Lung (tissue), 16 donors: Measurements from ENCODE around the gene PCMT1. TPM values are rescaled to one million over a fixed set of nuclear protein-coding genes. Genes with fewer than 3 reads are reported as not detected.

ENCODE experiments used
- ATAC-seq: fragments of 200-7000 bp; cut with Tn5 transposase; one replicate; pipeline ENCODE4 v1.9.1; 2020; ENCODE audit warnings: moderate number of reproducible peaks; ENCODE audit not compliant: insufficient read depth, low FRiP score
- DNase-seq, 3 donors: peaks; one replicate each; pipeline ENCODE4 v3.0.0-alpha.2; 2013 to 2017
- H3K27ac ChIP-seq, 2 donors: one replicate each; pipeline ENCODE4 v1.5.1; 2013; ENCODE audit warnings: mild to moderate bottlenecking in 2 of 2, moderate library complexity in 2 of 2, control low read depth in 1 of 2, inconsistent platforms in 1 of 2, low read depth in 1 of 2, low read length in 1 of 2
- H3K27me3 ChIP-seq, 3 donors: one replicate each; pipeline ENCODE4 v1.5.1; 2013; ENCODE audit warnings: low read length in 2 of 3; ENCODE audit not compliant: control insufficient read depth in 3 of 3, insufficient read depth in 3 of 3
- H3K36me3 ChIP-seq, 4 donors: one replicate each; pipeline ENCODE4 v1.5.1; 2013; ENCODE audit warnings: low read length in 4 of 4, mild to moderate bottlenecking in 1 of 4, moderate library complexity in 1 of 4; ENCODE audit not compliant: control insufficient read depth in 4 of 4, insufficient read depth in 4 of 4
- H3K4me1 ChIP-seq, 5 donors: one replicate each; pipeline ENCODE4 v1.5.1; 2013; ENCODE audit warnings: low read length in 5 of 5, mild to moderate bottlenecking in 2 of 5, moderate library complexity in 1 of 5; ENCODE audit not compliant: control insufficient read depth in 5 of 5, insufficient read depth in 5 of 5
- H3K4me3 ChIP-seq: one replicate; pipeline ENCODE4 v1.5.1; 2013; ENCODE audit warnings: mild to moderate bottlenecking, control low read depth, moderate library complexity
- H3K9ac ChIP-seq, 2 donors: one replicate each; pipeline ENCODE4 v1.5.1; 2013; ENCODE audit warnings: low read length in 2 of 2, control low read depth in 1 of 2; ENCODE audit not compliant: insufficient read depth in 1 of 2
- H3K9me3 ChIP-seq, 4 donors: one replicate each; pipeline ENCODE4 v1.5.1; 2013; ENCODE audit warnings: low read length in 3 of 4, mild to moderate bottlenecking in 1 of 4, moderate library complexity in 1 of 4; ENCODE audit not compliant: control insufficient read depth in 4 of 4, insufficient read depth in 3 of 4
- CTCF ChIP-seq: IDR thresholded peaks from 2 replicates; pipeline ENCODE4 v1.5.1; 2012; ENCODE audit warnings: mild to moderate bottlenecking; ENCODE audit errors: control extremely low read depth, extremely low read depth
- WGBS, 2 donors: extraction: QIAGEN DNeasy Blood & Tissue Kit; methylation state at CpG; one replicate each; pipeline ENCODE4 v1.1.7; 2013; 5-methylcytosine and 5-hydroxymethylcytosine counted together
- long read RNA-seq, 5 donors: transcript quantifications; one replicate each; lab custom pipeline, GENCODE V29; 2026
- polyA plus RNA-seq, 2 donors: library from polyadenylated mRNA; stranded (reverse); fragments of 200-250 nt; gene quantifications; one replicate each; pipeline ENCODE4 v1.2.1, GENCODE V29; 2013
- total RNA-seq, 2 donors: library from RNA; depleted of rRNA in 1 of 2; stranded (reverse); fragments of >200 nt in 1 of 2; gene quantifications; one replicate each; pipeline ENCODE4 v1.2.1, GENCODE V29; 2014 to 2021
- donor health status: control.
- donor health status: control.
- donor health status: Bipolar disorder and iron deficiency.
- donor health status: healthy.
- donor health status: DM: yes; HTN: yes; CAD: no.

The PCMT1 gene
- 10 to 100 TPM; 56.8 to 65.5 TPM for total RNA-seq
- 10 to 100 TPM; 32.6 to 91.2 TPM for polyA plus RNA-seq
- long read RNA-seq, donor 1, transcript PCMT1-205 (8 exons, 1,984 nt) = minor isoform, 20 of 73 reads
- long read RNA-seq, donor 1, transcript PCMT1-203 (8 exons, 1,938 nt) = major isoform, 34 of 73 reads
- long read RNA-seq, donor 1, transcript PCMT1-201 (7 exons, 1,293 nt) = minor isoform, 5 of 73 reads
- long read RNA-seq, donor 1, partial matches to known transcripts = 13 of 73 reads
- long read RNA-seq, donor 1, other reads (novel, unspliced or antisense) = 0 of 73 reads
- long read RNA-seq, donor 2, transcript PCMT1-205 (8 exons, 1,984 nt) = major isoform, 6 of 14 reads
- long read RNA-seq, donor 2, partial matches to known transcripts = 0 of 14 reads
- long read RNA-seq, donor 2, other reads (novel, unspliced or antisense) = 0 of 14 reads
- long read RNA-seq, donor 3, transcript PCMT1-203 (8 exons, 1,938 nt) = major isoform, 16 of 40 reads
- long read RNA-seq, donor 3, transcript PCMT1-205 (8 exons, 1,984 nt) = minor isoform, 11 of 40 reads
- long read RNA-seq, donor 3, partial matches to known transcripts = 12 of 40 reads
- long read RNA-seq, donor 3, other reads (novel, unspliced or antisense) = 0 of 40 reads
- long read RNA-seq, donor 4, transcript PCMT1-205 (8 exons, 1,984 nt) = minor isoform, 6 of 28 reads
- long read RNA-seq, donor 4, transcript PCMT1-203 (8 exons, 1,938 nt) = major isoform, 8 of 28 reads
- long read RNA-seq, donor 4, partial matches to known transcripts = 10 of 28 reads
- long read RNA-seq, donor 4, other reads (novel, unspliced or antisense) = 0 of 28 reads
- long read RNA-seq, donor 5, transcript PCMT1-203 (8 exons, 1,938 nt) = major isoform, 35 of 71 reads
- long read RNA-seq, donor 5, transcript PCMT1-205 (8 exons, 1,984 nt) = minor isoform, 18 of 71 reads
- long read RNA-seq, donor 5, transcript PCMT1-201 (7 exons, 1,293 nt) = minor isoform, 8 of 71 reads
- long read RNA-seq, donor 5, partial matches to known transcripts = 10 of 71 reads
- long read RNA-seq, donor 5, other reads (novel, unspliced or antisense) = 0 of 71 reads

- Histone ChIP-seq H3K27ac (peak within 1 kb of the TSS; percentile 94 to 99), H3K36me3 (peaks cover 0 to 8% (median 1%) of the 10 kb centered on the region in 4 donors), H3K4me1 (peaks cover 2 to 17% (median 4%) of the 10 kb centered on the region in 5 donors), H3K27me3 (no peaks in the 10 kb centered on the region), H3K9me3 (no peaks in the 10 kb centered on the region), H3K9ac (peak within 1 kb of the TSS; percentile 71 to 91), H3K4me3 (peak within 1 kb of the TSS; percentile 90)
- no peak for TF ChIP-seq CTCF
- peak; percentile 93 to 96 (median 93) for DNase-seq
- 0% methylated on average over 59 to 60 of the region's 60 CpGs for WGBS, 2 donors
- peak; percentile 97 for ATAC-seq
Observed at GRCh38 chr6:149749594-149750135, at the start of gene PCMT1. Gene PCMT1 (plus strand): TSS chr6:149749741. CDS start chr6:149749902, 161 bp downstream.

DNA sequence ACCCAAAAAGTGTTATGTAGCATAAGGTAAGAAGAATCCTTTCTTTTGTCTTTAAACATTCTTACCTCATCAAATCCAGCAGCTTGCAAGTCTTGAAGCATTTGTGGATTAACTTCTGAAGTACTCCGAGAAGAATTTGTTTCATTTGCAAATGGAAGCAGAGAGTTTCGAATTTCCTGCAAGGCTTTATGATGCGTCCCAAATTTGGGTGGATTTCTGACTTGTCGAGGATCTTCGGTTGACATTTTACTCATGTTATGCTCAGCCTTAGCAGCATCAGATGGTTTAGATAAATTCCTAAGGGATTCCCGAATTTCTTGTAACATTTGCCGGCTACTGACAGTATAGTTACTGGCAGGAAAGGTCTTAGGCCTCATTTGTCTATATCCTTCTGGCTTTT, 47.8 kb upstream of the PCMT1 start:
- TF ChIP-seq CTCF = no peak
- DNase-seq (peak in 1 of 3 donors; percentile 2), ATAC-seq (no peak)
- 80 to 81% methylated on average over 7 of the region's 7 CpGs for WGBS, 2 donors
- Histone ChIP-seq H3K9ac (no peak overlapping the region), H3K9me3 (no peaks in the 10 kb centered on the region), H3K27ac (no peak overlapping the region), H3K4me3 (no peak overlapping the region), H3K4me1 (peaks cover 0 to 13% (median 0%) of the 10 kb centered on the region in 5 donors), H3K27me3 (no peaks in the 10 kb centered on the region), H3K36me3 (peaks cover 0 to 10% (median 5%) of the 10 kb centered on the region in 4 donors)

GRCh38 chr6:149711711-149712110, 37.8 kb upstream of the PCMT1 start:
- no peaks in the 10 kb centered on the region for H3K27me3 ChIP-seq
- DNase-seq (no peak), ATAC-seq (no peak)
- H3K36me3 ChIP-seq = peaks cover 0 to 4% (median 0%) of the 10 kb centered on the region in 4 donors
- H3K9ac ChIP-seq = no peak overlapping the region
- no peak for TF ChIP-seq CTCF
- WGBS, 2 donors = 95 to 96% methylated on average over 5 of the region's 5 CpGs
- H3K9me3 ChIP-seq = no peaks in the 10 kb centered on the region
- H3K4me3 ChIP-seq = no peak overlapping the region
- peaks cover 2 to 24% (median 10%) of the 10 kb centered on the region in 5 donors for H3K4me1 ChIP-seq
- H3K27ac ChIP-seq = no peak overlapping the region
